A549 (cell line): Measurements from ENCODE around the gene ST8SIA5.

ENCODE experiments used
- BCL3 ChIP-seq: fragments of >200 bp; sonication (Bioruptor Twin); formaldehyde crosslinking; IDR thresholded peaks from 3 replicates; pipeline ENCODE4 v1.6.1; 2016
- CTCF ChIP-seq: fragments of >200 bp; sonication (Bioruptor Twin); formaldehyde crosslinking; IDR thresholded peaks from 3 replicates; pipeline ENCODE4 v1.5.1; 2016
- ELK1 ChIP-seq: fragments of 150-350 bp; IDR thresholded peaks from 2 replicates; pipeline ENCODE4 v1.6.1; 2014; ENCODE audit warnings: low read depth, mild to moderate bottlenecking, low read length
- EP300 ChIP-seq, 2 experiments: fragments of >200 bp; sonication (Bioruptor Twin); formaldehyde crosslinking; IDR thresholded peaks; 2 replicates in 1 of 2; 3 replicates in 1 of 2; pipeline ENCODE4 v1.6.1; 2016 to 2017
- HOXB13 ChIP-seq: fragments of 250-450 bp; sonication (Bioruptor Pico); IDR thresholded peaks from 2 replicates; pipeline ENCODE4 v1.5.0; 2020; ENCODE audit warnings: low read depth, mild to moderate bottlenecking, moderate library complexity
- JUN ChIP-seq, 2 experiments: fragments of >200 bp; sonication (Bioruptor Twin); formaldehyde crosslinking; IDR thresholded peaks; 2 replicates in 1 of 2; 3 replicates in 1 of 2; pipeline ENCODE4 v1.6.1; 2016 to 2017
- KDM5A ChIP-seq: fragments of 200-600 bp; sonication (generic); IDR thresholded peaks from 2 replicates; pipeline ENCODE4 v1.6.1; 2016; ENCODE audit warnings: antibody characterized with exemption, mild to moderate bottlenecking
- MYC ChIP-seq: IDR thresholded peaks from 2 replicates; pipeline ENCODE4 v1.6.1; 2012; ENCODE audit warnings: mild to moderate bottlenecking, inconsistent platforms, low read length, improper control_type of control experiment, borderline replicate concordance
- NFE2L2 ChIP-seq: fragments of 150-350 bp; conservative IDR thresholded peaks from 2 replicates; pipeline ENCODE4 v1.6.1; 2014; ENCODE audit warnings: low read length
- POLR2A ChIP-seq: IDR thresholded peaks from 2 replicates; pipeline ENCODE4 v1.6.1; 2012; ENCODE audit warnings: mild to moderate bottlenecking, low read length
- REST ChIP-seq: fragments of 200-600 bp; sonication (generic); IDR thresholded peaks from 2 replicates; pipeline ENCODE4 v1.6.1; 2016; ENCODE audit warnings: antibody characterized with exemption, mild to moderate bottlenecking, moderate library complexity
- SMC3 ChIP-seq: fragments of >200 bp; sonication (Bioruptor Twin); formaldehyde crosslinking; IDR thresholded peaks from 3 replicates; pipeline ENCODE4 v1.6.1; 2018; ENCODE audit warnings: inconsistent platforms
- TP53 ChIP-seq: fragments of 250-450 bp; sonication (Bioruptor Pico); IDR thresholded peaks from 2 replicates; pipeline ENCODE4 v1.5.0; 2021; ENCODE audit warnings: mild to moderate bottlenecking, moderate library complexity

GRCh38 chr18:46725310-46725709, 31.5 kb downstream of the ST8SIA5 start:
- TF ChIP-seq CTCF (no peak), POLR2A (no peak), EP300 (IDR thresholded peaks at IDR 0.05) (no peak), TP53 (CRISPR knock-in tag) (no peak), MYC (no peak), BCL3 (no peak), HOXB13 (CRISPR knock-in tag) (no peak), ELK1 (no peak), REST (no peak), NFE2L2 (no peak), JUN (IDR thresholded peaks at IDR 0.05) (no peak), KDM5A (no peak), SMC3 (no peak)
